ENCODE data around the gene OPCML. TPM values are rescaled to one million over a fixed set of nuclear protein-coding genes. Genes with fewer than 3 reads are reported as not detected.

Gene OPCML
- total and polyA plus RNA-seq, 2 donors (not counting 1 experiment from before 2014, with no cell fraction given), result 0.99 to 2.8 TPM

GRCh38 chr11:132853886-132854285 is 678.4 kb downstream of the OPCML start:
- Histone ChIP-seq H3K9me3 (ENCODE audit: control insufficient read depth, insufficient read depth, low read depth, low read length) (no peaks in the 10 kb centered on the region), H3K4me1 (ENCODE audit: control insufficient read depth, extremely low read depth, insufficient read depth, low read length) (no peaks in the 10 kb centered on the region), H3K79me2 (ENCODE audit: control insufficient read depth, insufficient read depth, low read length) (no peaks in the 10 kb centered on the region), H3K36me3 (ENCODE audit: control insufficient read depth, insufficient read depth, low read length) (no peaks in the 10 kb centered on the region), H3K9ac (ENCODE audit: insufficient read depth, low read length) (no peak overlapping the region), H3K27me3 (ENCODE audit: control insufficient read depth, insufficient read depth, low read length) (no peaks in the 10 kb centered on the region), H3K4me2 (ENCODE audit: extremely low read depth, insufficient read depth, low read length) (no peak overlapping the region), H2AFZ (ENCODE audit: low read length) (no peak overlapping the region), H3K27ac (ENCODE audit: insufficient read depth, low read length) (no peak overlapping the region), H4K20me1 (ENCODE audit: control insufficient read depth, extremely low read depth, insufficient read depth, low read length) (no peaks in the 10 kb centered on the region), H3K4me3 (replicated peaks in 1 of 4; ENCODE audit: control extremely low read depth in 1 of 4, insufficient read depth in 1 of 4, low read depth in 3 of 4, low read length in 4 of 4) (no peak overlapping the region)
- TF ChIP-seq EZH2 (IDR thresholded peaks at IDR 0.05; ENCODE audit: low read length, missing control alignments), result no peak
- TF ChIP-seq, protein P1, sequence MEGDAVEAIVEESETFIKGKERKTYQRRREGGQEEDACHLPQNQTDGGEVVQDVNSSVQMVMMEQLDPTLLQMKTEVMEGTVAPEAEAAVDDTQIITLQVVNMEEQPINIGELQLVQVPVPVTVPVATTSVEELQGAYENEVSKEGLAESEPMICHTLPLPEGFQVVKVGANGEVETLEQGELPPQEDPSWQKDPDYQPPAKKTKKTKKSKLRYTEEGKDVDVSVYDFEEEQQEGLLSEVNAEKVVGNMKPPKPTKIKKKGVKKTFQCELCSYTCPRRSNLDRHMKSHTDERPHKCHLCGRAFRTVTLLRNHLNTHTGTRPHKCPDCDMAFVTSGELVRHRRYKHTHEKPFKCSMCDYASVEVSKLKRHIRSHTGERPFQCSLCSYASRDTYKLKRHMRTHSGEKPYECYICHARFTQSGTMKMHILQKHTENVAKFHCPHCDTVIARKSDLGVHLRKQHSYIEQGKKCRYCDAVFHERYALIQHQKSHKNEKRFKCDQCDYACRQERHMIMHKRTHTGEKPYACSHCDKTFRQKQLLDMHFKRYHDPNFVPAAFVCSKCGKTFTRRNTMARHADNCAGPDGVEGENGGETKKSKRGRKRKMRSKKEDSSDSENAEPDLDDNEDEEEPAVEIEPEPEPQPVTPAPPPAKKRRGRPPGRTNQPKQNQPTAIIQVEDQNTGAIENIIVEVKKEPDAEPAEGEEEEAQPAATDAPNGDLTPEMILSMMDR (conservative IDR thresholded peaks at IDR 0.05 in 1 of 2, IDR thresholded peaks at IDR 0.05 in 1 of 2; ENCODE audit: low read depth in 1 of 2, low read length in 2 of 2), result no peak
- no peak for DNase-seq (ENCODE audit: low read depth in 2 of 2)

DNA sequence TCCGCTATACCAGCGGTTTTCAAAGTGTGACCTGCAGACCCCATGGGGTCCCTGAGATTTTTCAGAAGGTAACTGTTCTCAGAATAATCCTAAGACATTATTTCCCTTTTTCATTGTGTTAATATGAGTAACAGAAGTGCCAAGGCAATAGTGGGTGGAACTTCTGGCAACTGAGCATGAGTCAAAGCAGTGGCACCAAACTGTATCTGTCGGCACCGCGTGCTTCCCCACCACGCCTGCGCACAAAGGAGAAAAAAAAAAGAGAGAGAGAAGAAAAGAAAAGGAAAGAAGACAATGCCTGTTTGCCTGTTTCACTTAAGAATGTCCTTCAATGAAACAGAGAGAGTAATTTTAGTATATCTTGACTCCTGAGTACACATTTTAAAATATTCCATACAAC is 679.9 kb downstream of the OPCML start:
- no peaks in the 10 kb centered on the region for H3K36me3 ChIP-seq (ENCODE audit: control insufficient read depth, insufficient read depth, low read length)
- DNase-seq (ENCODE audit: low read depth in 2 of 2), result no peak
- H3K79me2 ChIP-seq (ENCODE audit: control insufficient read depth, insufficient read depth, low read length), result no peaks in the 10 kb centered on the region
- no peaks in the 10 kb centered on the region for H3K27me3 ChIP-seq (ENCODE audit: control insufficient read depth, insufficient read depth, low read length)
- no peak overlapping the region for H3K27ac ChIP-seq (ENCODE audit: insufficient read depth, low read length)
- H3K4me1 ChIP-seq (ENCODE audit: control insufficient read depth, extremely low read depth, insufficient read depth, low read length), result no peaks in the 10 kb centered on the region
- no peaks in the 10 kb centered on the region for H3K9me3 ChIP-seq (ENCODE audit: control insufficient read depth, insufficient read depth, low read depth, low read length)
- H4K20me1 ChIP-seq (ENCODE audit: control insufficient read depth, extremely low read depth, insufficient read depth, low read length), result no peaks in the 10 kb centered on the region
- H3K9ac ChIP-seq (ENCODE audit: insufficient read depth, low read length), result no peak overlapping the region
- TF ChIP-seq, protein P1 (conservative IDR thresholded peaks at IDR 0.05 in 1 of 2, IDR thresholded peaks at IDR 0.05 in 1 of 2; ENCODE audit: low read depth in 1 of 2, low read length in 2 of 2), result no peak
- no peak for TF ChIP-seq EZH2 (IDR thresholded peaks at IDR 0.05; ENCODE audit: low read length, missing control alignments)
- no peak overlapping the region for H3K4me3 ChIP-seq (replicated peaks in 1 of 4; ENCODE audit: control extremely low read depth in 1 of 4, insufficient read depth in 1 of 4, low read depth in 3 of 4, low read length in 4 of 4)
- H3K4me2 ChIP-seq (ENCODE audit: extremely low read depth, insufficient read depth, low read length), result no peak overlapping the region
- no peak overlapping the region for H2AFZ ChIP-seq (ENCODE audit: low read length)

DNA sequence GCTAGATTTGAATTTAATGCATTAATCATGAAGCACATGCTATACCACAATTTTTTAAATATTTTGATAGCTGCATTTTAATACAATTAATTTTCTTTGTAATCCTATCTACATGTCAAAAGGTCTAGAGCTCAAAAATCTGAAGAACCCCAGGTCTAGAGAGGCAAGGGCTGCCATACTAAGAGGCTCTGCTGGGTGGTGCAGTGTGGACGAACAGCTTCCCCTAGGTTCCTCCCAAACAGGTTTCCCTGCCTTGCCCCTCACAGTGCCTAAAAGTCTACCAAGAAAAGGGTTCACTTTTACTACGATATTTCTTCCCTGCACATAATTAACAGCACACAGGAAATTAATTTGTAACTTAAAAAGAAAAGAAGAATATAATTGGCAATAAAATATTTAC is 681.1 kb downstream of the OPCML start:
- H3K36me3 ChIP-seq (ENCODE audit: control insufficient read depth, insufficient read depth, low read length), result no peaks in the 10 kb centered on the region
- no peak overlapping the region for H2AFZ ChIP-seq (ENCODE audit: low read length)
- no peaks in the 10 kb centered on the region for H3K9me3 ChIP-seq (ENCODE audit: control insufficient read depth, insufficient read depth, low read depth, low read length)
- H3K4me1 ChIP-seq (ENCODE audit: control insufficient read depth, extremely low read depth, insufficient read depth, low read length), result no peaks in the 10 kb centered on the region
- H3K4me3 ChIP-seq (replicated peaks in 1 of 4; ENCODE audit: control extremely low read depth in 1 of 4, insufficient read depth in 1 of 4, low read depth in 3 of 4, low read length in 4 of 4), result no peak overlapping the region
- H3K4me2 ChIP-seq (ENCODE audit: extremely low read depth, insufficient read depth, low read length), result no peak overlapping the region
- H3K27me3 ChIP-seq (ENCODE audit: control insufficient read depth, insufficient read depth, low read length), result no peaks in the 10 kb centered on the region
- no peak overlapping the region for H3K9ac ChIP-seq (ENCODE audit: insufficient read depth, low read length)
- no peak for DNase-seq (ENCODE audit: low read depth in 2 of 2)
- H3K27ac ChIP-seq (ENCODE audit: insufficient read depth, low read length), result no peak overlapping the region
- TF ChIP-seq, protein P1 (conservative IDR thresholded peaks at IDR 0.05 in 1 of 2, IDR thresholded peaks at IDR 0.05 in 1 of 2; ENCODE audit: low read depth in 1 of 2, low read length in 2 of 2), result no peak
- TF ChIP-seq EZH2 (IDR thresholded peaks at IDR 0.05; ENCODE audit: low read length, missing control alignments), result no peak
- H4K20me1 ChIP-seq (ENCODE audit: control insufficient read depth, extremely low read depth, insufficient read depth, low read length), result no peaks in the 10 kb centered on the region
- H3K79me2 ChIP-seq (ENCODE audit: control insufficient read depth, insufficient read depth, low read length), result no peaks in the 10 kb centered on the region
